Activated CD8-positive, alpha-beta memory T cell treated with anti-CD3 and anti-CD28 coated beads, Interleukin-2, amount 50 U/mL, for 1 hour (primary cell): ENCODE measurements around the gene GRIK5.
"Not testable (repeated sequence)": the region's sequence is repeated elsewhere in the genome, so short reads cannot be mapped to it uniquely, and the experiment has no call there.

Experiments used
- DNase-seq: peaks from one replicate; pipeline ENCODE4 v3.0.0-alpha.2; 2020; ENCODE audit errors: extremely low read depth

Gene GRIK5

GRCh38 chr19:42051166-42052115, 18.6 kb downstream of the GRIK5 start:
- DNase-seq, result no peak

- no peak for DNase-seq
Measured at GRCh38 chr19:42048992-42049391, 21.0 kb downstream of the GRIK5 start.

DNA sequence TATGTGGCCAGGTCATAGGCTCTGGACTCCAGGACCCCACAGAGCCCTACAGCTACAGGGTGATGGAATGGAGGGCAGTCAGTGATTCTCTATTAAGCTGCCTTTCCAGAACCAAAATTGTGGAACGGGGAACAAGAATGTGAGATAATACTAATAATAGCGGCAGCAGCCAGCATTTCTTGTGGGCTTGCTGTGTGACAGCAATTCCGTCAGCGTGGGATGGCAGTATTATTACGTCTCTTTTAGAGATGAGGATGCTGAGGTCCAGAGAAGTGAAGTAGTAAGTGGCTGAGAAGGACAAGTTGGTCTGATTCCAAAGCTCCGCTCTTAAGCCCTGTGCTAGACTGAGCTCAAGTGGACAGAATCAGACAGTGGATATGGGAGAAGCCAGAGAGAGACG, 24.4 kb downstream of the GRIK5 start:
- DNase-seq, result no peak

GRCh38 chr19:42042455-42043170, 27.4 kb downstream of the GRIK5 start:
- no peak for DNase-seq

DNA sequence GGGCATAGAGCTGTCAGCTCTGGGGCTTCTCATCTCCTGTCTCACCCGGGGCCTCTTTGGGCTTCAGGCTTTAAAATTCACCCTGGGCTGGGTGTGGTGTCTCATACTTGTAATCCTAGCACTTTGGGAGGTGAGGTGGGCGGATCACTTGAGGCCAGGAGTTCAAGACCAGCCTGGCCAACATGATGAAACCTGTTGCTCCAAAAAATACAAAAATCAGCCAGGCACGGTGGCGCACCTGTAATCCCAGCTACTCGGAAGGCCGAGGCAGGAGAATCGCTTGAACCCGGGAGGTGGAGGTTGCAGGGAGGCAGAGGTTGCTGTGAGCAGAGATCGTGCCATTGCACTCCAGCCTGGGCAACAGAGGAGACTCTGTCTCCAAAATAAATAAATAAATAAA, 29.5 kb downstream of the GRIK5 start:
- DNase-seq, result not testable (repeated sequence)

DNA sequence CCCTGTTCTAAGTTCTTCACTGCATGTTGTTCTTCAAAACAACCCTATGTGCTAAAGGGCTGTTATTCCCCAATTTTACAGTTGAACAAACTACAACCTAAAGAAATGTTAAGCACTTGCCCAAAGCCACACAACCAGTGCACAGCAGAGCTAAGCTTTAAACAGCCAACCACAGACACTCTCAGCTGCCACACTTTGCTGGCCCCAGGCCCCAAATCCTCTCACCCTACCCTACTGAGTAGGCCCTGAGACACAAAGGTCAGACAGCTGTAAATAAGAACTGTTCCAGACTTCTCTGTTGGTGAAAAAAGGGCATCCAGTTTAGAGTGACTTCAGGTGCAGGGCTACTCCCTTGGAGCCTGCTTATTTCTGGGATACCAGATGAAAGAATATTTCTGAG, 30.0 kb downstream of the GRIK5 start:
- no peak for DNase-seq

GRCh38 chr19:42038666-42039065, 31.3 kb downstream of the GRIK5 start:
- DNase-seq, result no peak

- DNase-seq, result no peak
Measured at GRCh38 chr19:42037649-42038048, 32.4 kb downstream of the GRIK5 start.

GRCh38 chr19:42034640-42035391, 35.2 kb downstream of the GRIK5 start:
- DNase-seq, result peak; percentile 14

DNA sequence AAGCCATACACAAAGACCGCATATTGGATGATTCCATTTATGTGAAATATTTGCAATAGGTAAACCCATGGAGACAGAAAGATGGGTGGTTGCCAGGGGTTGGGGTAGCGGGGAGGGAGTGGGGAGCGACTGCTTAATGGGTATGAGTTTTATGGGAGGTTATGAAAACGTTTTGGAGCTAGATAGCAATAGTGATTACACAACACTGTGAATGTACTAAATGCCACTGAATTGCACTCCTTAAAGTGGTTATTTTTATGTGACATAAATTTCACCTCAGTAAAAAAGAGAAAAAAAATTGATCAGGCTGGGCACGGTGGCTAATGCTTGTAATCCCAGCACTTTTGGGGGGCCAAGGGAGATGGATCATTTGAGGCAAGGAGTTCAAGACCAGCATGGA, 36.6 kb downstream of the GRIK5 start:
- DNase-seq, result no peak

DNA sequence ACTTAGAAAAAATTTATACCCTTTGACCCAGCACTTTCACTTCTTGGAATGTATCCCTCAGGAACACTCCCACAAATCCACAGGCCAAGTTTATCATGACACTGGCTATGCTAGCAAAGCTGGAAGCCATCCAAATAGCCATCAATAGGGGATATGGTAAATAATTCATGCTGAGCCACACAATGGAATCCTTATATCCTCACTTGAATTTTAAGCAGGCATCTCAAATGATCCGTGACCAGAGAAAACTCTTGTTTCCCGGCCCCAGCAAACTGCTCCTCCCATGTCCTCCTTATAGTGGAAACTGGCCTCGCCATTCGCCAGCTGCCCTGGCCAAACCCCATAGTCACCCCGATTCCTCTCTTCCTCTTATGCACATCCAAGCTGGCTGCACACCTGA, 37.6 kb downstream of the GRIK5 start:
- DNase-seq, result no peak

- no peak for DNase-seq
Measured at GRCh38 chr19:42030645-42031440, 39.2 kb downstream of the GRIK5 start.

GRCh38 chr19:42028304-42029216, 41.4 kb downstream of the GRIK5 start:
- DNase-seq, result no peak

- DNase-seq, result no peak
Measured at GRCh38 chr19:42024622-42025111, 45.3 kb downstream of the GRIK5 start.

- no peak for DNase-seq
Measured at GRCh38 chr19:42023943-42024260, 46.1 kb downstream of the GRIK5 start.

GRCh38 chr19:42023121-42023942, 46.7 kb downstream of the GRIK5 start:
- no peak for DNase-seq

DNA sequence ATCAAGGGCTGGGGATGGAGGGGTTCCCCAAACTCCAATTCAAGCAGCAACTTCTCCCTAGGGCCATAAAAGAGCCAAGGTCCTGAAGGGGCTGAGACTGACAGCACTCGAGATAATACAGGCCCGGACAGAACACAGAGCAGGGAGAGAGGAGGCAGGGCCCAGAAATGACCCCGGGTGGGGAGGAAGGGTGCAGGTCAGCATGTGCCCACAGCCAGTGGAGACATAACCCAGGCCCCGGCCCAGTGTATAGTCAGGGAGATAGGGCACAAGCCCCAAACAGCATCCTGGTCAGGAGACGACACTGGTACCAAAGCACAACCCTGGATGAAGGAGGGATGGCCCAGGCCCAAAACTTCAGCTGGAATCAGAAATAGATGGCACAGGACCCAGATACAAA, 47.4 kb downstream of the GRIK5 start:
- DNase-seq, result no peak

GRCh38 chr19:42021185-42021584, 48.8 kb downstream of the GRIK5 start:
- no peak for DNase-seq

- no peak for DNase-seq
Measured at GRCh38 chr19:42018503-42019193, 51.4 kb downstream of the GRIK5 start.
